Muscle layer of colon (tissue), 2 donors: Measurements from ENCODE around the gene ACTC1.

ENCODE experiments used
- H3K27ac ChIP-seq: one replicate; pipeline ENCODE4 v1.7.0; 2013; ENCODE audit warnings: low read depth, mild to moderate bottlenecking, low read length, moderate library complexity
- H3K27me3 ChIP-seq, 2 donors: one replicate each; pipeline ENCODE4 v1.7.0; 2013; ENCODE audit warnings: low read length in 2 of 2, mild to moderate bottlenecking in 2 of 2; ENCODE audit not compliant: insufficient read depth in 2 of 2, control insufficient read depth in 1 of 2
- H3K36me3 ChIP-seq: one replicate; pipeline ENCODE4 v1.7.0; 2013; ENCODE audit warnings: mild to moderate bottlenecking, low read length; ENCODE audit not compliant: insufficient read depth
- H3K4me1 ChIP-seq: one replicate; pipeline ENCODE4 v1.7.0; 2013; ENCODE audit warnings: mild to moderate bottlenecking, low read length; ENCODE audit not compliant: insufficient read depth
- H3K4me3 ChIP-seq, 2 donors: one replicate each; pipeline ENCODE4 v1.7.0; 2013; ENCODE audit warnings: low read length in 2 of 2, low read depth in 1 of 2, mild to moderate bottlenecking in 1 of 2, moderate library complexity in 1 of 2
- H3K9ac ChIP-seq: one replicate; pipeline ENCODE4 v1.7.0; 2013; ENCODE audit warnings: low read length
- H3K9me3 ChIP-seq: one replicate; pipeline ENCODE4 v1.7.0; 2013; ENCODE audit warnings: mild to moderate bottlenecking, low read length
- donor health status: abdominal sarcoma.
- donor health status: Adenocarcinoma of cecum.

Gene ACTC1

GRCh38 chr15:34796847-34797435 lies 1.6 kb upstream of the ACTC1 start:
- Histone ChIP-seq H3K4me1 (no peaks in the 10 kb centered on the region), H3K4me3 (no peak overlapping the region), H3K9me3 (no peaks in the 10 kb centered on the region), H3K27me3 (peaks cover 0 to 13% of the 10 kb centered on the region in 2 donors), H3K9ac (no peak overlapping the region), H3K27ac (no peak overlapping the region), H3K36me3 (no peaks in the 10 kb centered on the region)

- Histone ChIP-seq H3K9me3 (no peaks in the 10 kb centered on the region), H3K9ac (no peak overlapping the region), H3K36me3 (no peaks in the 10 kb centered on the region), H3K27ac (no peak overlapping the region), H3K27me3 (peaks cover 0 to 13% of the 10 kb centered on the region in 2 donors), H3K4me3 (peak overlapping the region; percentile 23 to 36), H3K4me1 (no peaks in the 10 kb centered on the region)
Measured at GRCh38 chr15:34794590-34795206, 651 bp downstream of the ACTC1 start.

- H3K4me3 ChIP-seq: no peak overlapping the region
- no peaks in the 10 kb centered on the region for H3K36me3 ChIP-seq
- peaks cover 0 to 13% of the 10 kb centered on the region in 2 donors for H3K27me3 ChIP-seq
- H3K27ac ChIP-seq: no peak overlapping the region
- no peak overlapping the region for H3K9ac ChIP-seq
- H3K9me3 ChIP-seq: no peaks in the 10 kb centered on the region
- H3K4me1 ChIP-seq: no peaks in the 10 kb centered on the region
Measured at GRCh38 chr15:34793901-34794300, 1.4 kb downstream of the ACTC1 start.

GRCh38 chr15:34793071-34793470 lies 2.3 kb downstream of the ACTC1 start:
- no peaks in the 10 kb centered on the region for H3K9me3 ChIP-seq
- H3K4me3 ChIP-seq: no peak overlapping the region
- no peaks in the 10 kb centered on the region for H3K4me1 ChIP-seq
- no peaks in the 10 kb centered on the region for H3K36me3 ChIP-seq
- no peak overlapping the region for H3K9ac ChIP-seq
- H3K27ac ChIP-seq: no peak overlapping the region
- peaks cover 0 to 13% of the 10 kb centered on the region in 2 donors for H3K27me3 ChIP-seq

GRCh38 chr15:34791701-34792100 lies 3.6 kb downstream of the ACTC1 start:
- H3K36me3 ChIP-seq: no peaks in the 10 kb centered on the region
- H3K27ac ChIP-seq: no peak overlapping the region

DNA sequence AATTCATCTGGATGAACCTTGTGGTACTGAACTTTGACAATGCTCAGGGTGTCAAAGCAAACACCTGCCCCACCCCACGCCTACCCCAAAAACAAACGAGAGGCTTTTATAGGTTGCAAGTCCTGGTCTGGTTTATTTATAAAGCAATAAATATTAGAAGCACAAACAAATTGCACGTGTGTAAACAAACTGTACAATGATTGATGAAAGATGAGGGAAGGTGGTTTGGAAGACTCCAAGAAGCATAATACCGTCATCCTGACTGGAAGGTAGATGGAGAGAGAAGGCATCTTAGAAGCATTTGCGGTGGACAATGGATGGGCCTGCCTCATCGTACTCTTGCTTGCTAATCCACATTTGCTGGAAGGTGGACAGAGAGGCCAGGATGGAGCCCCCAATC lies 5.2 kb downstream of the ACTC1 start:
- Histone ChIP-seq H3K9me3 (no peaks in the 10 kb centered on the region), H3K4me1 (no peaks in the 10 kb centered on the region), H3K9ac (no peak overlapping the region), H3K27me3 (peaks cover 0 to 7% of the 10 kb centered on the region in 2 donors), H3K36me3 (no peaks in the 10 kb centered on the region), H3K4me3 (no peak overlapping the region), H3K27ac (no peak overlapping the region)

More at GRCh38 chr15:34791701-34792100, 3.6 kb downstream of the ACTC1 start:
- Histone ChIP-seq H3K9ac (no peak overlapping the region), H3K4me1 (no peaks in the 10 kb centered on the region), H3K4me3 (no peak overlapping the region), H3K9me3 (no peaks in the 10 kb centered on the region), H3K27me3 (peaks cover 0 to 13% of the 10 kb centered on the region in 2 donors)

- Histone ChIP-seq H3K27ac (no peak overlapping the region), H3K36me3 (no peaks in the 10 kb centered on the region), H3K4me3 (no peak overlapping the region), H3K9me3 (no peaks in the 10 kb centered on the region), H3K4me1 (no peaks in the 10 kb centered on the region), H3K27me3 (no peaks in the 10 kb centered on the region), H3K9ac (no peak overlapping the region)
Measured at GRCh38 chr15:34789326-34789725, 6.0 kb downstream of the ACTC1 start.

DNA sequence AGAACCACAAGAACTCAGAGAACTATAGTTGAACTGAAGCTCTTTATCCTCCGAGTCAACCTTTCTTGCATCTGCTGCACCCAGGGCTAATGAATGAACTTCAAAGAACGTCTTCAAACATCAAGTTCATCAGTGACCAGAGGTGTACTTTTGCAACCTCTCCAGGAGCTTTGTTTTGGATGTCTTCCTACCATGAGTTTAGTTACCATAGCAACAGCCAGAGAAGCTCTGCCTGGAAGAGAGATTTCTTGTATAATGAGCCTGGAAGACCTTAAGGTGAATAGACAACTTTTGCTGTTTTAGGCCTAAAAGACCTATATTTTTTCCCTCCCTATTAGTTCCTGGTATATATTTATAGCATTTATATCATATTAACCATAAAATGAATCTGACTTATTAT lies 9.1 kb downstream of the ACTC1 start:
- H3K36me3 ChIP-seq: no peaks in the 10 kb centered on the region
- no peak overlapping the region for H3K4me3 ChIP-seq
- H3K27me3 ChIP-seq: no peaks in the 10 kb centered on the region
- no peak overlapping the region for H3K9ac ChIP-seq
- no peak overlapping the region for H3K27ac ChIP-seq
- no peaks in the 10 kb centered on the region for H3K4me1 ChIP-seq
- H3K9me3 ChIP-seq: no peaks in the 10 kb centered on the region

- Histone ChIP-seq H3K27me3 (no peaks in the 10 kb centered on the region), H3K9me3 (no peaks in the 10 kb centered on the region), H3K36me3 (no peaks in the 10 kb centered on the region), H3K9ac (no peak overlapping the region), H3K4me1 (no peaks in the 10 kb centered on the region), H3K27ac (no peak overlapping the region), H3K4me3 (no peak overlapping the region)
Measured at GRCh38 chr15:34783991-34784390, 11.4 kb downstream of the ACTC1 start.

DNA sequence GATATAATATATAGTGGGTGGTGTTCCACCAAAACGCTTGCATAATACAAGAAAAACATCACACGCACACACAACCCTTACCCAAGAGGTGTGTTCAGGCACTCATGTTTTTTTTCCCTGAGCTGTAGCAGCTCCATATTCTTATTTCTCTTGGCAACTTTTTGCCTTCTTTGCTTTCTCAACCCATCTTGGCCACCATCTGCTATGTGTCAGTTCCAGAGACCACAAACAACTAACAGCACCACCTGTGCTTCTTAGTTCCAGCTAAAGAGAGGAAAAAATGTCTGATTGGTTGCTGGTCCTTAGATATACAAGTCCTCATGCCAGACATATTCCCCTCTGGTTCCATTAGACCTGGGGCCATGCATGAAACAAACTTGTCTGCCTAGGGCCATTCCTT lies 11.9 kb downstream of the ACTC1 start:
- Histone ChIP-seq H3K4me3 (no peak overlapping the region), H3K4me1 (no peaks in the 10 kb centered on the region), H3K27ac (no peak overlapping the region), H3K27me3 (no peaks in the 10 kb centered on the region), H3K36me3 (no peaks in the 10 kb centered on the region), H3K9ac (no peak overlapping the region), H3K9me3 (no peaks in the 10 kb centered on the region)

DNA sequence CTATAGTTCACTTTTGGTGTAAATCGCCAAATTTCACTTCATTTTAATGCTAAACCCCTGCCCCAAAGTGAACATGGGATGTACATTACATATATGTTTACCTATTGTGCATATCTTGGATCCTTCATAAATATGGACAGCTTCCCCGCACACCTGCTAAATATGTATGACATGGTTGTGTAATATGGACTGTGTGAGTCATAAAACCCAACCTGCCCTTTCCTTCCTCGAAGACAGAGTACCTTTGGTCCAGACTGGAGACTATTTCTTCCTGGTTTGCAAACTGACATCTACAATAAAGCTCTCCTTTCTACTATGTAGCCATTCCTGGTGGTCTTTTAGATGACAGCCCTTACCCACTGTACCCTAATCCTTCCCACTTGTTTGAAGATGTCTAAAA lies 12.4 kb downstream of the ACTC1 start:
- Histone ChIP-seq H3K4me1 (no peaks in the 10 kb centered on the region), H3K27me3 (no peaks in the 10 kb centered on the region), H3K36me3 (no peaks in the 10 kb centered on the region), H3K4me3 (no peak overlapping the region), H3K9me3 (no peaks in the 10 kb centered on the region), H3K27ac (no peak overlapping the region), H3K9ac (no peak overlapping the region)

- Histone ChIP-seq H3K27me3 (no peaks in the 10 kb centered on the region), H3K4me1 (no peaks in the 10 kb centered on the region), H3K27ac (no peak overlapping the region), H3K4me3 (no peak overlapping the region), H3K9ac (no peak overlapping the region), H3K9me3 (no peaks in the 10 kb centered on the region), H3K36me3 (no peaks in the 10 kb centered on the region)
Measured at GRCh38 chr15:34780725-34781124, 14.6 kb downstream of the ACTC1 start.
